ENCODE results near the gene LIN28B. TPM values are rescaled to one million over a fixed set of nuclear protein-coding genes. Genes with fewer than 3 reads are reported as not detected.

Gene LIN28B, protein sequence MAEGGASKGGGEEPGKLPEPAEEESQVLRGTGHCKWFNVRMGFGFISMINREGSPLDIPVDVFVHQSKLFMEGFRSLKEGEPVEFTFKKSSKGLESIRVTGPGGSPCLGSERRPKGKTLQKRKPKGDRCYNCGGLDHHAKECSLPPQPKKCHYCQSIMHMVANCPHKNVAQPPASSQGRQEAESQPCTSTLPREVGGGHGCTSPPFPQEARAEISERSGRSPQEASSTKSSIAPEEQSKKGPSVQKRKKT
- not detected in 2 replicates for total RNA-seq (2012; rRNA removed)
- not detected in 2 replicates for polyA plus RNA-seq (2012; rRNA removed)
- polyA plus RNA-seq (2012; cell fraction: cytosol; rRNA removed): not detected in 2 replicates
- not detected in 2 replicates for polyA plus RNA-seq (2012; cell fraction: nucleus; rRNA removed; ENCODE audit: low replicate concordance)
- percentile 1 among the genes with signal in this experiment for Bru-seq, nascent RNA
- not detected for BruChase-seq, experiment 1, labeled RNA remaining after a 6-hour chase
- BruChase-seq, experiment 2, labeled RNA remaining after a 2-hour chase: percentile 2 among the genes with signal in this experiment
- long read RNA-seq: 0 reads

DNA sequence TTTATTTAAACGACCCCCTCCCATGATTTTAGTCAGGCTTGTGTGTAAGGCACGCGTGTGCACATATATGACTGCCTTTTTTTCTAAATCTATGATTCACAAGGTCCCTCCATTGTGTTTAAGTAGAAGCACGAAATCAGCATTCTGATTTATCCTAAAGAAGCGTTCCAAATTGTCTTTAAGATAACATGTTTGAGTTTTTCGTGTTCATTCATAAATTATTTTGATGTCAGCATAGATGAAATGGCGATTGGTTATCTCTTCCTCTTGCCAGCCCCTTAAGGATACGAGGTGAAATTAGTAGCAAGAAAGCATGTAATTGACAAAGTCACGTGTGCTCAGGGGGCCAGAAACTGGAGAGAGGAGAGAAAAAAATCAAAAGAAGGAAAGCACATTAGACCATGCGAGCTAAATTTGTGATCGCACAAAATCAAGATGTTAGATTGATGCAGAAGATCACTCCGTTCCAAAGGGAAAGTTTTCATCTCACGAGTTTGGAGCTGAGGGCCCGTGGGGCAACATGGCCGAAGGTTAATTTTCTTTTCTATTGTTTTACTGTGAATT lies at the start of gene LIN28B:
Gene LIN28B, plus strand, starts transcription at position 377 of the 564 bp plus-strand sequence. Its CDS starts 144 bp downstream, at position 521.
- Histone ChIP-seq H2AFZ (replicated peaks; ENCODE audit: low read length, poor library complexity) (no peak within 1 kb of the TSS), H4K91ac (ENCODE audit: insufficient read depth, low read depth, low read length) (no peak within 1 kb of the TSS), H3K23ac (ENCODE audit: low read depth, low read length) (no peak within 1 kb of the TSS), H4K5ac (ENCODE audit: low read depth, low read length) (no peak within 1 kb of the TSS), H3K4me1 (ENCODE audit: control insufficient read depth, insufficient read depth, low read length) (no peaks in the 10 kb centered on the region), H3K4me2 (ENCODE audit: low read depth, low read length) (peak within 1 kb of the TSS; percentile 2; the same call in 1 of the 2 replicates), H3K27ac (ENCODE audit: insufficient read depth, low read length) (no peak within 1 kb of the TSS), H3K4me3 (ENCODE audit: insufficient read depth, low read depth, low read length) (no peak within 1 kb of the TSS), H4K20me1 (ENCODE audit: insufficient read depth, low read length) (no peaks in the 10 kb centered on the region), H2AK5ac (ENCODE audit: low read depth, low read length) (no peak within 1 kb of the TSS), H3K18ac (ENCODE audit: low read depth, low read length) (no peak within 1 kb of the TSS), H3K9ac (ENCODE audit: low read depth, low read length) (no peak within 1 kb of the TSS), H3K9me3 (ENCODE audit: control insufficient read depth, insufficient read depth, low read length) (peaks cover 6% of the 10 kb centered on the region; the same call in 1 of the 2 replicates), H3K4ac (ENCODE audit: low read depth, low read length) (no peak within 1 kb of the TSS), H2BK5ac (ENCODE audit: low read depth, low read length, poor library complexity, severe bottlenecking) (no peak within 1 kb of the TSS), H3K27me3 (ENCODE audit: control insufficient read depth, insufficient read depth, low read length) (peaks cover 49% of the 10 kb centered on the region), H4K8ac (ENCODE audit: low read depth in 2 of 2, low read length in 2 of 2) (no peak within 1 kb of the TSS), H2BK20ac (ENCODE audit: low read depth, low read length) (no peak within 1 kb of the TSS), H3K56ac (ENCODE audit: extremely low read depth, insufficient read depth, low read length) (no peak within 1 kb of the TSS), H2BK120ac (ENCODE audit: low read depth, low read length) (no peak within 1 kb of the TSS), H2BK15ac (ENCODE audit: low read depth, low read length) (no peak within 1 kb of the TSS), H3K79me1 (ENCODE audit: low read depth in 1 of 2, low read length in 2 of 2) (no peaks in the 10 kb centered on the region), H2AK9ac (replicated peaks; ENCODE audit: low read depth, low read length, poor library complexity) (no peak within 1 kb of the TSS), H3K14ac (replicated peaks; ENCODE audit: low read depth, low read length) (no peak within 1 kb of the TSS), H3K36me3 (ENCODE audit: control insufficient read depth, insufficient read depth, low read length) (no peaks in the 10 kb centered on the region), H3K9me1 (ENCODE audit: insufficient read depth, low read length) (no peaks in the 10 kb centered on the region)
- dilution Hi-C loops (cut with HindIII; ENCODE audit: low sequenced_read_pairs, unreplicated experiment): no loop called here
- intact Hi-C loops (cut with micrococcal nuclease): no loop called here
- BruUV-seq (replicated peaks): no TSS peak
- ChIA-PET POLR2A (ENCODE audit: unreplicated experiment) (no interaction called here), CTCF (no interaction called here)
- in situ Hi-C loops (cut with MboI; ENCODE audit: low sequenced_read_pairs): no loop called here
- WGBS, 2 experiments (ENCODE audit: extremely low coverage in 2 of 2, insufficient read length in 1 of 2): 0% methylated on average over 2 of the region's 15 CpGs; no CpG with 5 or more reads in 1 of the 2 experiments
- DNase-seq (no peak), ATAC-seq (ENCODE audit: low read depth) (no peak)
- TF ChIP-seq SMC3 (IDR thresholded peaks at IDR 0.05; ENCODE audit: low read depth, low read length): no peak
- no peak for TF ChIP-seq MXI1 (IDR thresholded peaks at IDR 0.05; ENCODE audit: borderline replicate concordance, low read depth, low read length)
- TF ChIP-seq POLR2A (IDR thresholded peaks at IDR 0.05; ENCODE audit: low read depth, low read length): no peak
- no peak for TF ChIP-seq RAD21 (IDR thresholded peaks at IDR 0.05; ENCODE audit: low read length)
- TF ChIP-seq BHLHE40 (IDR thresholded peaks at IDR 0.05; ENCODE audit: low read depth, low read length): no peak
- no peak for TF ChIP-seq CEBPB (IDR thresholded peaks at IDR 0.05; ENCODE audit: low read depth, low read length)
- TF ChIP-seq, protein P1, sequence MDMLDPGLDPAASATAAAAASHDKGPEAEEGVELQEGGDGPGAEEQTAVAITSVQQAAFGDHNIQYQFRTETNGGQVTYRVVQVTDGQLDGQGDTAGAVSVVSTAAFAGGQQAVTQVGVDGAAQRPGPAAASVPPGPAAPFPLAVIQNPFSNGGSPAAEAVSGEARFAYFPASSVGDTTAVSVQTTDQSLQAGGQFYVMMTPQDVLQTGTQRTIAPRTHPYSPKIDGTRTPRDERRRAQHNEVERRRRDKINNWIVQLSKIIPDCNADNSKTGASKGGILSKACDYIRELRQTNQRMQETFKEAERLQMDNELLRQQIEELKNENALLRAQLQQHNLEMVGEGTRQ (IDR thresholded peaks at IDR 0.05; ENCODE audit: low read depth, low read length): no peak
- no peak for TF ChIP-seq CHD1 (IDR thresholded peaks at IDR 0.05; ENCODE audit: low read depth, low read length)
- TF ChIP-seq MAFK (IDR thresholded peaks at IDR 0.05; ENCODE audit: low read depth, low read length): no peak
- TF ChIP-seq, protein P2, sequence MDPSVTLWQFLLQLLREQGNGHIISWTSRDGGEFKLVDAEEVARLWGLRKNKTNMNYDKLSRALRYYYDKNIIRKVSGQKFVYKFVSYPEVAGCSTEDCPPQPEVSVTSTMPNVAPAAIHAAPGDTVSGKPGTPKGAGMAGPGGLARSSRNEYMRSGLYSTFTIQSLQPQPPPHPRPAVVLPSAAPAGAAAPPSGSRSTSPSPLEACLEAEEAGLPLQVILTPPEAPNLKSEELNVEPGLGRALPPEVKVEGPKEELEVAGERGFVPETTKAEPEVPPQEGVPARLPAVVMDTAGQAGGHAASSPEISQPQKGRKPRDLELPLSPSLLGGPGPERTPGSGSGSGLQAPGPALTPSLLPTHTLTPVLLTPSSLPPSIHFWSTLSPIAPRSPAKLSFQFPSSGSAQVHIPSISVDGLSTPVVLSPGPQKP (IDR thresholded peaks at IDR 0.05; ENCODE audit: borderline replicate concordance, low read depth, low read length): no peak
- TF ChIP-seq NFE2L2 (IDR thresholded peaks at IDR 0.05; ENCODE audit: low read depth, low read length): no peak
- no peak for TF ChIP-seq RFX5 (IDR thresholded peaks at IDR 0.05; ENCODE audit: low read depth, low read length)
- TF ChIP-seq, protein P3, sequence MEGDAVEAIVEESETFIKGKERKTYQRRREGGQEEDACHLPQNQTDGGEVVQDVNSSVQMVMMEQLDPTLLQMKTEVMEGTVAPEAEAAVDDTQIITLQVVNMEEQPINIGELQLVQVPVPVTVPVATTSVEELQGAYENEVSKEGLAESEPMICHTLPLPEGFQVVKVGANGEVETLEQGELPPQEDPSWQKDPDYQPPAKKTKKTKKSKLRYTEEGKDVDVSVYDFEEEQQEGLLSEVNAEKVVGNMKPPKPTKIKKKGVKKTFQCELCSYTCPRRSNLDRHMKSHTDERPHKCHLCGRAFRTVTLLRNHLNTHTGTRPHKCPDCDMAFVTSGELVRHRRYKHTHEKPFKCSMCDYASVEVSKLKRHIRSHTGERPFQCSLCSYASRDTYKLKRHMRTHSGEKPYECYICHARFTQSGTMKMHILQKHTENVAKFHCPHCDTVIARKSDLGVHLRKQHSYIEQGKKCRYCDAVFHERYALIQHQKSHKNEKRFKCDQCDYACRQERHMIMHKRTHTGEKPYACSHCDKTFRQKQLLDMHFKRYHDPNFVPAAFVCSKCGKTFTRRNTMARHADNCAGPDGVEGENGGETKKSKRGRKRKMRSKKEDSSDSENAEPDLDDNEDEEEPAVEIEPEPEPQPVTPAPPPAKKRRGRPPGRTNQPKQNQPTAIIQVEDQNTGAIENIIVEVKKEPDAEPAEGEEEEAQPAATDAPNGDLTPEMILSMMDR (conservative IDR thresholded peaks at IDR 0.05; ENCODE audit: low read depth, low read length): no peak
- no peak for TF ChIP-seq RCOR1 (IDR thresholded peaks at IDR 0.05; ENCODE audit: insufficient replicate concordance, low read length)
